Measurements from ENCODE around the gene ADD2.

DNA sequence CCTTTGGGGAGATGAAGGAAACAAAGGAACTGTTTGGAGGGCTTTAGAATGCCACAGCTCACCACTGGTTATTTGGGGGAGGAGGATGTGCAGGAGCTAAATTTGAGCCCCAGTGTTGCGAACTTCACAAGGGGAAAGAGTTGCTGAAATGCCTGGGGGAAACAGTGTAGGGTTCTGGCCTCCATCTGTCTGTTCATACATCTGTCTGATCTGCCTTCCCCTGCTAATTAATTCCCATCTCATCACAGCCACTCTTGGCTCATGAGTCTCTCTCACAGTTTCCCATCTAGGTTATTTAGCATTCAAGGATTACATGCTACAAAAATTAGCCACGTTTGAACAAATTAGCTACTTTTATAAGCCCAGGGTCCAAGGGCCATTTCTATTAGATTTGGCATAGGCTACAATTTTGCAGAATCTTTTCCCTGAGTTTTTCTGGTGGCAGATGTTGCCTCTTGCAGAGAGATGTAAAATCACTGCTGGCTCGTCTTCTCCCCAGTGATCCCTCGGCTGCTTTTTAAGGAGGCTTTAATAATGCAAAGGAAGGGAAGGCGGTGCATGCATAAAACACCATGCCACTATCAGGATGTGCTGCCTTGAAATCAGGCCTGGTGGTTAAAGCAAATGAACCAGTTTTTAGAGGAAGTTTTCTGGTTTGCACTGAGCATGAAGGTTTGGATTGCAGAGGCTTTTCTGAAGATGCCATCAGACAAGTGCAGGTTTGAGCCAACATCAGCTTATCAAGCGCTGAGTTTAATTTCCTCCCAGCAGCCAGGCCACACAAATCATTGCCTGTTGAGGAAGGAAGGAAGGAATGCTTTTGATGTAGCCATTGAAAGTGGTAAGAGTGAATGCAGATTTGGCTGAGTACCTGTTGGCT lies 35.0 kb downstream of the ADD2 start:
- TF ChIP-seq POLR2A (IDR thresholded peaks at IDR 0.05) = no peak
- TF ChIP-seq, protein P1, sequence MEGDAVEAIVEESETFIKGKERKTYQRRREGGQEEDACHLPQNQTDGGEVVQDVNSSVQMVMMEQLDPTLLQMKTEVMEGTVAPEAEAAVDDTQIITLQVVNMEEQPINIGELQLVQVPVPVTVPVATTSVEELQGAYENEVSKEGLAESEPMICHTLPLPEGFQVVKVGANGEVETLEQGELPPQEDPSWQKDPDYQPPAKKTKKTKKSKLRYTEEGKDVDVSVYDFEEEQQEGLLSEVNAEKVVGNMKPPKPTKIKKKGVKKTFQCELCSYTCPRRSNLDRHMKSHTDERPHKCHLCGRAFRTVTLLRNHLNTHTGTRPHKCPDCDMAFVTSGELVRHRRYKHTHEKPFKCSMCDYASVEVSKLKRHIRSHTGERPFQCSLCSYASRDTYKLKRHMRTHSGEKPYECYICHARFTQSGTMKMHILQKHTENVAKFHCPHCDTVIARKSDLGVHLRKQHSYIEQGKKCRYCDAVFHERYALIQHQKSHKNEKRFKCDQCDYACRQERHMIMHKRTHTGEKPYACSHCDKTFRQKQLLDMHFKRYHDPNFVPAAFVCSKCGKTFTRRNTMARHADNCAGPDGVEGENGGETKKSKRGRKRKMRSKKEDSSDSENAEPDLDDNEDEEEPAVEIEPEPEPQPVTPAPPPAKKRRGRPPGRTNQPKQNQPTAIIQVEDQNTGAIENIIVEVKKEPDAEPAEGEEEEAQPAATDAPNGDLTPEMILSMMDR (IDR thresholded peaks at IDR 0.05) = no peak
